Mononuclear cell (primary cell): Measurements from ENCODE around the gene SGMS1. TPM values are rescaled to one million over a fixed set of nuclear protein-coding genes. Genes with fewer than 3 reads are reported as not detected.
"Not testable (repeated sequence)": the region's sequence is repeated elsewhere in the genome, so short reads cannot be mapped to it uniquely, and the experiment has no call there.

Experiments
- H3K27me3 ChIP-seq: 2 replicates; pipeline ENCODE4 v1.6.0; 2011; ENCODE audit warnings: low read length, control low read depth; ENCODE audit not compliant: insufficient read depth
- H3K4me1 ChIP-seq: 2 replicates; pipeline ENCODE4 v1.5.1; 2011; ENCODE audit warnings: mild to moderate bottlenecking, low read length, control low read depth; ENCODE audit not compliant: insufficient read depth
- H3K4me3 ChIP-seq: 2 replicates; pipeline ENCODE4 v1.5.1; 2011; ENCODE audit warnings: mild to moderate bottlenecking, low read length, moderate library complexity
- H3K9me3 ChIP-seq: 2 replicates; pipeline ENCODE4 v1.5.1; 2011; ENCODE audit warnings: low read depth, mild to moderate bottlenecking, control low read depth, low read length
- total RNA-seq: library from RNA; depleted of rRNA; stranded (reverse); fragments of >200 nt; gene quantifications from one replicate; pipeline ENCODE4 v1.2.3, GENCODE V29; 2012

SGMS1 gene
- total RNA-seq, 1 donor = 62.8 TPM

- H3K4me3 ChIP-seq = no peak overlapping the region
- peaks cover 9% of the 10 kb centered on the region for H3K4me1 ChIP-seq
- H3K27me3 ChIP-seq = no peaks in the 10 kb centered on the region
- no peaks in the 10 kb centered on the region for H3K9me3 ChIP-seq
These were observed 24.6 kb upstream of the SGMS1 start for GRCh38 chr10:50648089-50648934.

GRCh38 chr10:50647350-50647749, 23.6 kb upstream of the SGMS1 start:
- not testable (repeated sequence) for H3K27me3 ChIP-seq, H3K4me1 ChIP-seq, H3K9me3 ChIP-seq, H3K4me3 ChIP-seq

- Histone ChIP-seq H3K9me3 (no peaks in the 10 kb centered on the region), H3K4me3 (no peak overlapping the region), H3K27me3 (no peaks in the 10 kb centered on the region), H3K4me1 (peaks cover 4% of the 10 kb centered on the region)
These were observed 21.5 kb upstream of the SGMS1 start for GRCh38 chr10:50645236-50645635.

- Histone ChIP-seq H3K4me1 (peaks cover 6% of the 10 kb centered on the region), H3K4me3 (no peak overlapping the region), H3K9me3 (no peaks in the 10 kb centered on the region), H3K27me3 (no peaks in the 10 kb centered on the region)
These were observed 17.9 kb upstream of the SGMS1 start for GRCh38 chr10:50641626-50642025.

GRCh38 chr10:50640238-50640637, 16.5 kb upstream of the SGMS1 start:
- Histone ChIP-seq H3K4me1 (peaks cover 12% of the 10 kb centered on the region), H3K4me3 (no peak overlapping the region), H3K27me3 (no peaks in the 10 kb centered on the region), H3K9me3 (no peaks in the 10 kb centered on the region)

GRCh38 chr10:50636618-50637579, 13.1 kb upstream of the SGMS1 start:
- Histone ChIP-seq H3K27me3 (no peaks in the 10 kb centered on the region), H3K9me3 (no peaks in the 10 kb centered on the region), H3K4me1 (peaks cover 12% of the 10 kb centered on the region), H3K4me3 (no peak overlapping the region)

GRCh38 chr10:50635286-50635685, 11.5 kb upstream of the SGMS1 start:
- Histone ChIP-seq H3K4me1 (peaks cover 12% of the 10 kb centered on the region), H3K9me3 (no peaks in the 10 kb centered on the region), H3K27me3 (no peaks in the 10 kb centered on the region), H3K4me3 (no peak overlapping the region)

- Histone ChIP-seq H3K4me3 (no peak overlapping the region), H3K27me3 (no peaks in the 10 kb centered on the region), H3K9me3 (no peaks in the 10 kb centered on the region), H3K4me1 (peaks cover 12% of the 10 kb centered on the region)
These were observed 10.7 kb upstream of the SGMS1 start for GRCh38 chr10:50634479-50634878.

- Histone ChIP-seq H3K27me3 (no peaks in the 10 kb centered on the region), H3K4me3 (no peak overlapping the region), H3K9me3 (no peaks in the 10 kb centered on the region), H3K4me1 (peaks cover 2% of the 10 kb centered on the region)
These were observed 7.3 kb upstream of the SGMS1 start for GRCh38 chr10:50631052-50631451.

- H3K27me3 ChIP-seq = no peaks in the 10 kb centered on the region
- H3K9me3 ChIP-seq = no peaks in the 10 kb centered on the region
- H3K4me3 ChIP-seq = no peak overlapping the region
- peaks cover 8% of the 10 kb centered on the region for H3K4me1 ChIP-seq
These were observed 5.9 kb upstream of the SGMS1 start for GRCh38 chr10:50629495-50630122.

- Histone ChIP-seq H3K9me3 (no peaks in the 10 kb centered on the region), H3K4me3 (no peak overlapping the region), H3K4me1 (peaks cover 8% of the 10 kb centered on the region), H3K27me3 (no peaks in the 10 kb centered on the region)
These were observed 4.1 kb upstream of the SGMS1 start for GRCh38 chr10:50627896-50628295.

GRCh38 chr10:50627443-50627842, 3.7 kb upstream of the SGMS1 start:
- H3K4me3 ChIP-seq = no peak overlapping the region
- H3K27me3 ChIP-seq = no peaks in the 10 kb centered on the region
- H3K4me1 ChIP-seq = peaks cover 11% of the 10 kb centered on the region
- H3K9me3 ChIP-seq = no peaks in the 10 kb centered on the region

- Histone ChIP-seq H3K27me3 (no peaks in the 10 kb centered on the region), H3K4me1 (peaks cover 27% of the 10 kb centered on the region), H3K9me3 (no peaks in the 10 kb centered on the region), H3K4me3 (peak overlapping the region; percentile 91)
These were observed 1.9 kb upstream of the SGMS1 start for GRCh38 chr10:50625649-50626132.

GRCh38 chr10:50624866-50625501, 1.2 kb upstream of the SGMS1 start:
- H3K4me3 ChIP-seq = peak overlapping the region; percentile 91
- no peaks in the 10 kb centered on the region for H3K27me3 ChIP-seq
- H3K9me3 ChIP-seq = no peaks in the 10 kb centered on the region
- H3K4me1 ChIP-seq = peaks cover 30% of the 10 kb centered on the region
